SK-N-SH treated with all-trans-retinoic acid at 6 μM for 48 hours (cell line): ENCODE measurements around the gene BPIFB4.

Experiments
- ARNTL ChIP-seq: fragments of 450-650 bp; formaldehyde crosslinking; IDR thresholded peaks from 2 replicates; pipeline ENCODE4 v1.5.0; 2020; ENCODE audit warnings: low read depth, mild to moderate bottlenecking, moderate library complexity, borderline replicate concordance
- BACH2 ChIP-seq: fragments of 250-450 bp; sonication (Bioruptor Pico); IDR thresholded peaks from 2 replicates; pipeline ENCODE4 v1.9.0; 2021; ENCODE audit warnings: mild to moderate bottlenecking, borderline replicate concordance
- CSDC2 ChIP-seq: fragments of 250-450 bp; sonication (Bioruptor Pico); IDR thresholded peaks from 2 replicates; pipeline ENCODE4 v1.5.0; 2020; ENCODE audit warnings: mild to moderate bottlenecking, moderate library complexity
- GLIS3 ChIP-seq: fragments of 250-450 bp; sonication (Bioruptor Pico); IDR thresholded peaks from 2 replicates; pipeline ENCODE4 v1.5.0; 2020; ENCODE audit warnings: mild to moderate bottlenecking, moderate library complexity
- ISL1 ChIP-seq: fragments of 250-450 bp; sonication (Bioruptor Pico); IDR thresholded peaks from 2 replicates; pipeline ENCODE4 v2.1.2; 2022; ENCODE audit warnings: mild to moderate bottlenecking, moderate library complexity
- RARB ChIP-seq: fragments of 250-450 bp; sonication (Bioruptor Pico); IDR thresholded peaks from 2 replicates; pipeline ENCODE4 v1.8.0; 2021; ENCODE audit warnings: mild to moderate bottlenecking, moderate library complexity
- TOX ChIP-seq: fragments of 250-450 bp; sonication (Bioruptor Pico); IDR thresholded peaks from 2 replicates; pipeline ENCODE4 v1.8.0; 2021; ENCODE audit warnings: mild to moderate bottlenecking, moderate library complexity, borderline replicate concordance
- ZFP30 ChIP-seq: fragments of 450-650 bp; formaldehyde crosslinking; IDR thresholded peaks from 2 replicates; pipeline ENCODE4 v1.5.0; 2022; ENCODE audit warnings: mild to moderate bottlenecking, moderate library complexity
- ZNF70 ChIP-seq: fragments of 450-650 bp; formaldehyde crosslinking; IDR thresholded peaks from 2 replicates; pipeline ENCODE4 v1.5.0; 2020; ENCODE audit warnings: mild to moderate bottlenecking, moderate library complexity
- ZNF8 ChIP-seq: fragments of 450-650 bp; formaldehyde crosslinking; IDR thresholded peaks from 2 replicates; pipeline ENCODE4 v1.5.0; 2020; ENCODE audit warnings: mild to moderate bottlenecking, moderate library complexity
- TF ChIP-seq, protein P1 (sequence below): fragments of 250-450 bp; sonication (Bioruptor Pico); IDR thresholded peaks from 2 replicates; pipeline ENCODE4 v1.8.0; 2020; ENCODE audit warnings: mild to moderate bottlenecking, moderate library complexity, borderline replicate concordance
- TF ChIP-seq, protein P2 (sequence below): fragments of 250-450 bp; sonication (Bioruptor Pico); IDR thresholded peaks from 2 replicates; pipeline ENCODE4 v1.5.0; 2020; ENCODE audit warnings: mild to moderate bottlenecking, moderate library complexity

DNA sequence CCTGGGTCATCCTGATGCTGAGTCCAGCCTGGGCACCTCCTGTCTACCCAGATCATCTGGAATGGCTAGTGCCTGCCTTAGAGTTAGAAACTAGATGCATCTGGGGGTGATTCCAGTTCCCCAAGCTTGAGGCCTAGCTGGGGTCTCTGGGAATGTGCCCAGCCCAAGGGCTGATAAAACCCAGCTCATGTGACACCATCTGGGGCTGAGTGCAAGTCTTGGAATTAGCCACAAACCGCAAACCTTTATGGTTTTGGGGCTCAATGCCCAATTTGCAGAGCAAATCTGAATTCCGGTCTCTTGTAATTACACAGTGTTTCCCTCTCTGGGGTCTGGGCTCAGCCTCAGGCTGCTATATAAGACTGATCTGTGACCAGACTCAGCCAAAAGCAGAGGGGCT lies at the start of gene BPIFB4:
- TF ChIP-seq ZFP30 (CRISPR knock-in tag) (no peak), RARB (CRISPR knock-in tag) (no peak), ZNF8 (CRISPR knock-in tag) (no peak), ISL1 (no peak), GLIS3 (no peak), CSDC2 (CRISPR knock-in tag) (no peak), ARNTL (CRISPR knock-in tag) (no peak), TOX (CRISPR knock-in tag) (no peak), BACH2 (CRISPR knock-in tag) (no peak), ZNF70 (CRISPR knock-in tag) (no peak)
- TF ChIP-seq, protein P1, sequence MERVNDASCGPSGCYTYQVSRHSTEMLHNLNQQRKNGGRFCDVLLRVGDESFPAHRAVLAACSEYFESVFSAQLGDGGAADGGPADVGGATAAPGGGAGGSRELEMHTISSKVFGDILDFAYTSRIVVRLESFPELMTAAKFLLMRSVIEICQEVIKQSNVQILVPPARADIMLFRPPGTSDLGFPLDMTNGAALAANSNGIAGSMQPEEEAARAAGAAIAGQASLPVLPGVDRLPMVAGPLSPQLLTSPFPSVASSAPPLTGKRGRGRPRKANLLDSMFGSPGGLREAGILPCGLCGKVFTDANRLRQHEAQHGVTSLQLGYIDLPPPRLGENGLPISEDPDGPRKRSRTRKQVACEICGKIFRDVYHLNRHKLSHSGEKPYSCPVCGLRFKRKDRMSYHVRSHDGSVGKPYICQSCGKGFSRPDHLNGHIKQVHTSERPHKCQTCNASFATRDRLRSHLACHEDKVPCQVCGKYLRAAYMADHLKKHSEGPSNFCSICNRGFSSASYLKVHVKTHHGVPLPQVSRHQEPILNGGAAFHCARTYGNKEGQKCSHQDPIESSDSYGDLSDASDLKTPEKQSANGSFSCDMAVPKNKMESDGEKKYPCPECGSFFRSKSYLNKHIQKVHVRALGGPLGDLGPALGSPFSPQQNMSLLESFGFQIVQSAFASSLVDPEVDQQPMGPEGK (CRISPR knock-in tag), result no peak
- TF ChIP-seq, protein P2, sequence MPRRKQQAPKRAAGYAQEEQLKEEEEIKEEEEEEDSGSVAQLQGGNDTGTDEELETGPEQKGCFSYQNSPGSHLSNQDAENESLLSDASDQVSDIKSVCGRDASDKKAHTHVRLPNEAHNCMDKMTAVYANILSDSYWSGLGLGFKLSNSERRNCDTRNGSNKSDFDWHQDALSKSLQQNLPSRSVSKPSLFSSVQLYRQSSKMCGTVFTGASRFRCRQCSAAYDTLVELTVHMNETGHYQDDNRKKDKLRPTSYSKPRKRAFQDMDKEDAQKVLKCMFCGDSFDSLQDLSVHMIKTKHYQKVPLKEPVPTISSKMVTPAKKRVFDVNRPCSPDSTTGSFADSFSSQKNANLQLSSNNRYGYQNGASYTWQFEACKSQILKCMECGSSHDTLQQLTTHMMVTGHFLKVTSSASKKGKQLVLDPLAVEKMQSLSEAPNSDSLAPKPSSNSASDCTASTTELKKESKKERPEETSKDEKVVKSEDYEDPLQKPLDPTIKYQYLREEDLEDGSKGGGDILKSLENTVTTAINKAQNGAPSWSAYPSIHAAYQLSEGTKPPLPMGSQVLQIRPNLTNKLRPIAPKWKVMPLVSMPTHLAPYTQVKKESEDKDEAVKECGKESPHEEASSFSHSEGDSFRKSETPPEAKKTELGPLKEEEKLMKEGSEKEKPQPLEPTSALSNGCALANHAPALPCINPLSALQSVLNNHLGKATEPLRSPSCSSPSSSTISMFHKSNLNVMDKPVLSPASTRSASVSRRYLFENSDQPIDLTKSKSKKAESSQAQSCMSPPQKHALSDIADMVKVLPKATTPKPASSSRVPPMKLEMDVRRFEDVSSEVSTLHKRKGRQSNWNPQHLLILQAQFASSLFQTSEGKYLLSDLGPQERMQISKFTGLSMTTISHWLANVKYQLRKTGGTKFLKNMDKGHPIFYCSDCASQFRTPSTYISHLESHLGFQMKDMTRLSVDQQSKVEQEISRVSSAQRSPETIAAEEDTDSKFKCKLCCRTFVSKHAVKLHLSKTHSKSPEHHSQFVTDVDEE (CRISPR knock-in tag), result no peak
